Measurements from ENCODE around the gene FEZF1. TPM values are rescaled to one million over a fixed set of nuclear protein-coding genes. Genes with fewer than 3 reads are reported as not detected.

The FEZF1 gene
- total RNA-seq, 1 donor: not detected

GRCh38 chr7:122309421-122309820 is 4.9 kb upstream of the FEZF1 start:
- no peak for TF ChIP-seq CTCF (IDR thresholded peaks at IDR 0.05; ENCODE audit: insufficient read depth, low read length)
- DNase-seq (ENCODE audit: low read depth): no peak
- H3K4me3 ChIP-seq (ENCODE audit: low read depth, low read length): no peak overlapping the region

GRCh38 chr7:122307228-122307621 is 2.7 kb upstream of the FEZF1 start:
- TF ChIP-seq CTCF (IDR thresholded peaks at IDR 0.05; ENCODE audit: insufficient read depth, low read length): no peak
- no peak for DNase-seq (ENCODE audit: low read depth)
- no peak overlapping the region for H3K4me3 ChIP-seq (ENCODE audit: low read depth, low read length)

GRCh38 chr7:122306320-122307227 is 2.0 kb upstream of the FEZF1 start:
- no peak overlapping the region for H3K4me3 ChIP-seq (ENCODE audit: low read depth, low read length)
- no peak for TF ChIP-seq CTCF (IDR thresholded peaks at IDR 0.05; ENCODE audit: insufficient read depth, low read length)
- DNase-seq (ENCODE audit: low read depth): no peak

GRCh38 chr7:122305475-122306319 is 1.1 kb upstream of the FEZF1 start:
- no peak for TF ChIP-seq CTCF (IDR thresholded peaks at IDR 0.05; ENCODE audit: insufficient read depth, low read length)
- no peak overlapping the region for H3K4me3 ChIP-seq (ENCODE audit: low read depth, low read length)
- DNase-seq (ENCODE audit: low read depth): peak; percentile 14

GRCh38 chr7:122304996-122305421 is 459 bp upstream of the FEZF1 start:
- no peak for TF ChIP-seq CTCF (IDR thresholded peaks at IDR 0.05; ENCODE audit: insufficient read depth, low read length)
- DNase-seq (ENCODE audit: low read depth): peak; percentile 35
- no peak overlapping the region for H3K4me3 ChIP-seq (ENCODE audit: low read depth, low read length)

- DNase-seq (ENCODE audit: low read depth): no peak
- TF ChIP-seq CTCF (IDR thresholded peaks at IDR 0.05; ENCODE audit: insufficient read depth, low read length): no peak
- H3K4me3 ChIP-seq (ENCODE audit: low read depth, low read length): no peak overlapping the region
Observed at GRCh38 chr7:122303531-122304318, 825 bp downstream of the FEZF1 start.
